ELR (cell line): ENCODE measurements around the gene SEMA4D.
A peak's percentile ranks its signal among the peaks of the same experiment; 100 is the strongest.
"Not testable (repeated sequence)": the region's sequence is repeated elsewhere in the genome, so short reads cannot be mapped to it uniquely, and the experiment has no call there.

Experiments used
- DNase-seq: peaks from one replicate; pipeline ENCODE4 v3.0.0-alpha.2; 2015; ENCODE audit warnings: low read depth

Gene SEMA4D

DNA sequence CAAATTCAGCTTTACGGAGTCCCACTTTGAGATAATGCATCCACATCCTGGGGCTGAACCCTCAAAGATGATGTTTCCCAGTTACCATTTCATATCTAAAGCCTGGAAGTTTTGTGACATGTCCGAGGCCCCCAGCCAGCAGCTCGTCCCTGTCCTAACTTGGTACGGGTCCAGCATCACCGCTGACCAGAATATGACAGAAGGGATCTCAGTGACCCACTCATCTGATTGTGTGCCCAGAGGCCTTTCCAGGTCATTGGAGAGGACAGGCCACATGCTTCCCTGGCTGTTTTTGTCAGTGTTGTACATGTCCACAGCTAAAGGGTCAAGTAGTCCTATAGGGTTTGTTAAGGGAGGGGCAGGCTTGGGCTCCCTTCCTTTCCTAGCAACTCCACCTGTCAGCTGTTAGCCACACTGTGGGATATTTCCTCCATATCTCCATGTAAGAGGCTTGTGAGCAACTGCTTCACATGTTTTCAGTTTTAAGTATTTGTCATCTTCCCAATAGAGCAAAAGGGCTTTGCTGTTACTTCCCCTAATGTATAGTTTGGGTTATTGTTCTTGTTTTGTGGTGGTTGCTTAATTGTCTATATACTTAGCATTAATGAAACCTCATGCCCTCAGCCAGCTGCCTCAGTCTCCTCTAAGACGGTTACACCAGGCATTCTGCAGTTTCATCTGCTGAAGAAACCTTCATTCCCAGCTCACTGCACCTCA lies 146.2 kb downstream of the SEMA4D start:
- no peak for DNase-seq

GRCh38 chr9:89350988-89351557 lies 146.8 kb downstream of the SEMA4D start:
- no peak for DNase-seq

GRCh38 chr9:89349607-89350006 lies 148.3 kb downstream of the SEMA4D start:
- DNase-seq = no peak

- DNase-seq = no peak
Observed at GRCh38 chr9:89347651-89348050, 150.3 kb downstream of the SEMA4D start.

GRCh38 chr9:89346696-89347095 lies 151.2 kb downstream of the SEMA4D start:
- no peak for DNase-seq

GRCh38 chr9:89345476-89345875 lies 152.4 kb downstream of the SEMA4D start:
- no peak for DNase-seq

GRCh38 chr9:89343812-89344211 lies 154.1 kb downstream of the SEMA4D start:
- not testable (repeated sequence) for DNase-seq

DNA sequence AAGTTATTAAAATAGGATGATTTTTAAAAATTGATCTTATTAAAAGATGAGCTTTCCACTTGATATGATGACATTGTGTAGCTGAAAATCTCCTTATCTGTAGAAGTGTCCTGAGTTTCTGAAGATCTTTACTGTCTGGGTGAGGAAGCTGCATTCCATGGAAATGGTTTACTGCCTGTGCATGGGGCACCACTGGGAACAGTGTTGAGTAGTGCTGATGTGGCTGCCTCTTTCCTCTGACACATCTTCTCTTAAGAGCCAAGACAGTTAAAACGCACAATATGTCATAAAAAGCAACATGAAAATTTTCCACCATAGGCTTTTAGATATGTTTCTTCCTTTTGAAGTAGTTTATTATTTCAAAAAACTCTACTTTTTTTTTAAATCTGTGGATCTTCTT lies 155.0 kb downstream of the SEMA4D start:
- peak; percentile 8 for DNase-seq

DNA sequence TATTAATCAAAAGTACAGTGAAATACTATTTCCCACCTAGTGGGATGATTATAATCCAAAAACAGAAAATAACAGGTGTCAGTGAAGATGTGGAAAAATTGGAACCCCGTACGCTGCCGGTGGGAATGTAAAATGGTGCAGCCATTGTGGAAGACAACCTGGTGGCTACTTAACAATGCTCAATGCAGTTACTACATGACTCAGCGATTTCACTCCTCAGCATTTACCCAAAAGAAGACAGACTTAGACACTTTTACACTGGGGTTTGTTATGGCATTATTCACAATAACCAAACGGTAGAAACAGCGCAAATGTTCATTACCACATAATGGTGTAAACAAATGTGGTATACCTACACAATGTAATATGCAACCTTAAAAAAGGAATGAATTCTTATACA lies 155.7 kb downstream of the SEMA4D start:
- no peak for DNase-seq

- DNase-seq = no peak
Observed at GRCh38 chr9:89340332-89340731, 157.6 kb downstream of the SEMA4D start.

GRCh38 chr9:89339807-89340206 lies 158.1 kb downstream of the SEMA4D start:
- no peak for DNase-seq

GRCh38 chr9:89330513-89330912 lies 167.4 kb downstream of the SEMA4D start:
- DNase-seq = no peak

- no peak for DNase-seq
Observed at GRCh38 chr9:89329917-89330316, 168.0 kb downstream of the SEMA4D start.

DNA sequence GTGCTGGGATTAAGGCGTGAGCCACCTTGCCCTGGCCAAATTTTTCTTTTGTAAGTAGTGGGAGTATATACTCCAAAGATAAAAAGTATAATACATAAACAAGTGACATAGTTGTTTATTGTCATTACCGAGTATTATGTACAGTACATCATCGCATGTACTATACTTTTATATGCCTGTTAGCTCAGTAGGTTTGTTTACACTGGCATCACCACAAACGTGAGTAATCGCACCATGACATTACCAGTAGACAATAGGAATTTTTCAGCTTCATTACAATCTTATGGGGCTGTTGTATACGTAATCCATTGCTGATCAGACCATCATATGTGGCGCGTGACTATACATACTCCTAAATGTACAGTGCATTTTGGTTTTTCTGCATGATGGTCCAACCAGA lies 169.8 kb downstream of the SEMA4D start:
- DNase-seq = peak; percentile 46

DNA sequence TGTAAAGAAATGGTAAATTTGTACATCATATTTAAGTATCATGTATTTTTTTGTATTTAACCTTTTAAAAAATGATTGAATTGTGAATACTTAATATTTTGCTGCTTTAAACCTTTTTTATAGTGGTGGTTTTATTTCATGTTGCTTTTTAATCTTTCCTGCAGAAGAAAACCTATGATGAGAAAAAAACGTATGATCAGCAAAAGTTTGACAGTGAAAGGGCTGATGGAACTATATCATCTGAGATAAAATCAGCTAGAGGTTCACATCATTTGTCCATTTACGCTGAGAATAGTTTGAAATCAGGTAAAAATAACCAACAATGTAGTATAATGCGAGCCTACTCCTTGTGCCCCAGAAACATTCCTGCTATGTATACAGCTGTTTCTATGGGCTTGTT lies 172.2 kb downstream of the SEMA4D start:
- DNase-seq = no peak

GRCh38 chr9:89323390-89323789 lies 174.5 kb downstream of the SEMA4D start:
- no peak for DNase-seq

DNA sequence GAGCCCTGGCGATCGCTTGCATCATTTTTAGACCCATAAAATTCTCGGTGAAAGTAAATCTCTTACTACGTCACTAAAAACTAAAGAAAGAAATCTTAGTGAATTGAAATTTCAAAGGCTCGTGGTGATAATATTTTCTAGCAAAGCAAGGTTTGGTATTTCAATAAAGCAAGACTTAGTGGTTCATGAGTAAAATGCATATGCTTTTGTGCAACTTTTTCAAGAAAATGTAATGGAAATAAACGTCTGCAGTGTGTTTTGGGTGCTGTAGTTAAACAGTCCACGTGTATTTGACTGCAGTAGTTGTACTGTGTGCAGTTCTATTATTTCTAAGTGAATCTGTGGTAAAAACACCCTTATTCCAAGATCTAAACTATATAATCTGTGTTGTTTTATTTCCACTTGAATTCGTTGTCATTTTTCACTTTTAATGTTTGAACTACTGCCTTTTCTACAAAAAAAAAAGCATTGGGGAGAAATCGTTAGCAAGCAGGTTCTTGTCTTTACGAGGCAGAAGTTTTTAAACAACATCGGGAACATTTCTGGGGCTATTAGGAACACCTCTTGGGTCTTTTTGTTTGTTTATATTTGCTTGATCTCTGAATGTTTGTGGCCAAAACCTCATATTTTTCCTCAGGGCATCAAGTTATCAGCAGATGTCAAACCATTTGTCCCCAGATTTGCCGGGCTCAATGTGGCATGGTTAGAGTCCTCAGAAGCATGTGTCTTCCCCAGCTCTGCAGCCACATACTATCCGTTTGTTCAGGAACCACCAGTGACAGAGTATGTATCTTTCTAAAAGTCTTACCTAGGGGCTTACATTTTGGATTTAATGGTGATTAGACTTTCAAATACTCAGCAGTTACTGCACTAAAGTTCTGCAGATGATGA lies 178.7 kb downstream of the SEMA4D start:
- peak; percentile 25 for DNase-seq

DNA sequence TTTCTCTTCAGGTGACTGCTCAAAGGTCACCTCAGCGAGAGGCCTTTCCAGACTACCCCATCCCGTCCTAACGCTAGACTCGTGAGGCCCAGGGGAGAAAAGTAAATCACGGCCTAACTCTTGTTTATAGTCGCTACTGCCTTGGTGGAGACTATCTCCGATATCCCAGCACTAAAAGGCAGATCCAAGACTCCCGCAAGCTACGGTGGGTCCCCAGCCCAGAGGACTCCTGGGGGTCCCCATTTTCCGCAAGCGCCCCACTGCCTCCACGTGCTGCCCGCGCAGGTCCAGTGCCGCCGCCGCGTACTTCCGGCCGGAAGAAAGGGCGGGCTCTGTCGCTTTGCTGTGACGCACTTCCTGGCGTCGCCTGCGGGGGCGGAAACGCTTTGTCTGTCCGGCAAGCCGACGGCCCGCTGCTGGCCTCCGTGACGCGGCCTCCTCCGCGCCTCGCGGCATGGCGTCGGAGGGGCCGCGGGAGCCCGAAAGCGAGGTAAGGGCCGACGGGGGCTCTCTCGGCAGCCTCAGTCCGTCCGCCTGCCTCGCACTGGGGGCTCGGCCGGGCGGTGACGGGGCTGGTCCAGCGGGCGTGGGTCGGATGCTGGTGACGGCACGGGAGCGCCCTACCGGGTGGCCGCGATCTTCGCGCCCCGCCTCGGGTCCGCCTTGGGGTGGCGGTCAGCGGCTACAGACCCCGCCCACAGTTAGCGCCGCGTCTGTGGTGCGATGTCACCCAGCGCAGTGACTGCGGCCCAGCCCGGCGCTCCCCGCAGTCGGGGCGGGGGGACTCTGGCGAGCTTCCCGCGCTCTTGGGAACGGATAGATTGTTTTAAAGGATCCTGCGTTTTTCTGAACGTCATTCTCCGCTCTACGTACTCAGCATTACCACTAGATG lies 179.5 kb downstream of the SEMA4D start, which contains the start of gene SECISBP2:
TSS of gene SECISBP2 (plus strand) at position 378 of the 892 bp plus-strand sequence. CDS start at position 455, 77 bp downstream.
- DNase-seq = peak; percentile 96

DNA sequence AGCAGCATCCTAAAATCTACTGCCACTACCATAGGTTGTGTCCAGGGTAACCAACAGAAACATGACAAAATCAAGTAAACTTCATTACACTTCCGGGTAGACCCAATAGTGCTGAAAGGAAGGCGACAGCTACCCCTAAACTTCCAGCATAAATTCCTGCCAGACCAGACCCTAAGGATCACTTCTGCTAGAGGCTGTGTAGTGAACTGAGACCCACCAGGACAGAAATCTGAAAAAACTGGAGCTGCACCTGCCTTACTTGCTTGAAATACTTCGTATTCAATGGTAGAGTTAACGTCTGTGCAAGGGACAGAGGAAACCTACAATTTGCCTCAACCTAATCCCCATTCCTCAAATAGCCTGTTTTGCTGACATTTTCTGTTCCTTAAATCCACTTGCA lies 180.6 kb downstream of the SEMA4D start:
- peak; percentile 24 for DNase-seq

DNA sequence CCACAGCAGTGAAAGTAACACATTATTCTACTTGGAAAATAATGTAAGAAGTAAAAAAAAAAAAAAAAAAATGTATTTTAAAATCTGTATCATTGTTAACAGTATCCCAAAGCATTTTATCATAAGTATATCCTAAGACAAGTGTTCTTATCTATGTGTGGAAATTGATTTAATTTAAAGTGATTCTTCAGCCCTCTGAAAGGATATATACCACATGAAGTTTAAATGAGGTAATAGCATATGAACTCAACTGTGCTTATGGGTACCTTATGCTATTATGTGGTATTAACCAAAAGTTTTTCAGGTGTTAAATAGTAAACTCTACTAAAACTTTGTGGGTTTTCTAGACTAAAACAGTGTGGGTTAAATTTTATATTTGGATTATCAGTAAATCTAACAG lies 182.4 kb downstream of the SEMA4D start:
- DNase-seq = no peak

GRCh38 chr9:89314955-89315354 lies 183.0 kb downstream of the SEMA4D start:
- DNase-seq = no peak

- peak; percentile 60 for DNase-seq
Observed at GRCh38 chr9:89313842-89314241, 184.1 kb downstream of the SEMA4D start.
